GM21367 (cell line): ENCODE data around the gene DEFB132.

Source experiments
- ATAC-seq: cut with Tn5 transposase; IDR thresholded peaks from one replicate; pipeline ENCODE4 v1.9.1; 2021; ENCODE audit not compliant: unreplicated experiment

The DEFB132 gene

GRCh38 chr20:259981-260380 is 2.5 kb downstream of the DEFB132 start:
- ATAC-seq: no peak

- no peak for ATAC-seq
These were observed 6.2 kb downstream of the DEFB132 start for GRCh38 chr20:263701-264100.

GRCh38 chr20:266596-267562 is 9.4 kb downstream of the DEFB132 start:
- ATAC-seq: peak; percentile 72

- no peak for ATAC-seq
These were observed 13.0 kb downstream of the DEFB132 start for GRCh38 chr20:270517-270916.

- no peak for ATAC-seq
These were observed 13.5 kb downstream of the DEFB132 start for GRCh38 chr20:271069-271468.

- no peak for ATAC-seq
These were observed 14.0 kb downstream of the DEFB132 start for GRCh38 chr20:271528-271927.

- no peak for ATAC-seq
These were observed 15.2 kb downstream of the DEFB132 start for GRCh38 chr20:272718-273117.

- no peak for ATAC-seq
These were observed 16.4 kb downstream of the DEFB132 start for GRCh38 chr20:273884-274283.

- no peak for ATAC-seq
These were observed 18.3 kb downstream of the DEFB132 start for GRCh38 chr20:275791-276190.

- no peak for ATAC-seq
These were observed 19.3 kb downstream of the DEFB132 start for GRCh38 chr20:276620-277495.

- ATAC-seq: no peak
These were observed 19.9 kb downstream of the DEFB132 start for GRCh38 chr20:277496-277781.

- no peak for ATAC-seq
These were observed 20.7 kb downstream of the DEFB132 start for GRCh38 chr20:278181-278580.

GRCh38 chr20:278607-279571 is 21.4 kb downstream of the DEFB132 start:
- no peak for ATAC-seq

- no peak for ATAC-seq
These were observed 26.6 kb downstream of the DEFB132 start for GRCh38 chr20:284172-284571.

- ATAC-seq: no peak
These were observed 29.0 kb downstream of the DEFB132 start for GRCh38 chr20:286508-286907.

- no peak for ATAC-seq
These were observed 31.6 kb downstream of the DEFB132 start for GRCh38 chr20:288956-289692.

- ATAC-seq: no peak
These were observed 32.2 kb downstream of the DEFB132 start for GRCh38 chr20:289693-290083.

GRCh38 chr20:290084-290831 is 32.7 kb downstream of the DEFB132 start, which contains the start of gene C20orf96:
Gene C20orf96 (minus strand): TSS chr20:290750. CDS start chr20:290610, 140 bp downstream.
- peak; percentile 78 for ATAC-seq

GRCh38 chr20:294602-295001 is 37.1 kb downstream of the DEFB132 start:
- ATAC-seq: no peak
